A673 (cell line): Measurements from ENCODE around the gene MAPKAP1.

Experiments used
- CTCF ChIP-seq: fragments of 300-800, 200-600 bp; sonication (generic); conservative IDR thresholded peaks from 2 replicates; pipeline ENCODE4 v1.5.1; 2017; ENCODE audit warnings: low read depth, mild to moderate bottlenecking, antibody characterized with exemption, low read length, moderate library complexity, mixed read lengths
- EZH2 ChIP-seq: fragments of 200-600 bp; sonication (generic); IDR thresholded peaks from 2 replicates; pipeline ENCODE4 v1.6.1; 2017; ENCODE audit warnings: borderline replicate concordance, low read depth, mild to moderate bottlenecking, mixed read lengths, antibody characterized with exemption, low read length; ENCODE audit not compliant: poor library complexity, severe bottlenecking

- TF ChIP-seq CTCF, result no peak
- no peak for TF ChIP-seq EZH2
These were observed 55.3 kb downstream of the MAPKAP1 start for GRCh38 chr9:125651576-125652232.
